Spleen (tissue), 7 donors: Measurements from ENCODE around the gene MRE11.

Experiments used
- CTCF ChIP-seq, 11 experiments: fragments of 200-600 bp in 7 of 11; fragments of 450-650 bp in 4 of 11; sonication (generic) in 4 of 11; IDR thresholded peaks in 8 of 11; conservative IDR thresholded peaks in 3 of 11; 1 replicate in 7 of 11; 2 replicates in 4 of 11; pipeline versions ENCODE4 v1.4.0 to v1.8.0; 2016 to 2021; ENCODE audit warnings: antibody characterized with exemption in 11 of 11, inconsistent platforms in 4 of 11, mild to moderate bottlenecking in 1 of 11
- POLR2A ChIP-seq, 3 donors: fragments of 450-650 bp; IDR thresholded peaks; one replicate each; pipeline ENCODE4 v1.5.1; 2017; ENCODE audit warnings: antibody characterized with exemption in 3 of 3, mild to moderate bottlenecking in 1 of 3
- POLR2AphosphoS5 ChIP-seq, 3 donors: sonication (generic); formaldehyde crosslinking; IDR thresholded peaks; one replicate each; pipeline ENCODE4 v1.5.1; 2017; ENCODE audit warnings: antibody characterized with exemption in 3 of 3
- donor health status: DM: no; HTN: no; CAD: no; lungs with moderate emphysema.
- donor health status: DM: no; HTN: no; CAD: no.
- donor health status: DM: no; HTN: no; CAD: no.

GRCh38 chr11:94455861-94456260, 37.8 kb downstream of the MRE11 start:
- TF ChIP-seq CTCF (IDR thresholded peaks at IDR 0.05 in 8 of 11, conservative IDR thresholded peaks at IDR 0.05 in 3 of 11) (no peak), POLR2AphosphoS5 (IDR thresholded peaks at IDR 0.05) (no peak), POLR2A (IDR thresholded peaks at IDR 0.05) (no peak)
